NT2/D1 (cell line): Measurements from ENCODE around the gene TUBB3.

Experiments used
- DNase-seq: peaks from one replicate; pipeline ENCODE4 v3.0.0-alpha.2; 2011; ENCODE audit warnings: low read depth, low spot score
- H3K27me3 ChIP-seq: 2 replicates; pipeline ENCODE4 v1.6.0; 2011; ENCODE audit warnings: mild to moderate bottlenecking; ENCODE audit not compliant: insufficient read length, insufficient read depth
- H3K36me3 ChIP-seq: 2 replicates; pipeline ENCODE4 v1.6.1; 2011; ENCODE audit warnings: mild to moderate bottlenecking, low read length, mixed read lengths; ENCODE audit not compliant: insufficient read depth, insufficient read length
- H3K4me1 ChIP-seq: 2 replicates; pipeline ENCODE4 v1.5.1; 2011; ENCODE audit not compliant: insufficient read depth, insufficient read length
- H3K4me3 ChIP-seq: 2 replicates; pipeline ENCODE4 v1.5.1; 2011; ENCODE audit warnings: low read depth; ENCODE audit not compliant: insufficient read length
- H3K9ac ChIP-seq: 2 replicates; pipeline ENCODE4 v1.6.0; 2011; ENCODE audit warnings: low read depth; ENCODE audit not compliant: insufficient read length
- H3K9me3 ChIP-seq: 2 replicates; pipeline ENCODE4 v1.5.1; 2011; ENCODE audit warnings: mild to moderate bottlenecking, low read length; ENCODE audit not compliant: insufficient read depth
- SUZ12 ChIP-seq: IDR thresholded peaks from 2 replicates; pipeline ENCODE4 v1.6.1; 2011; ENCODE audit not compliant: insufficient read length, insufficient read depth; ENCODE audit errors: extremely low read depth
- YY1 ChIP-seq: IDR thresholded peaks from 2 replicates; pipeline ENCODE4 v1.6.1; 2011; ENCODE audit not compliant: insufficient read length, insufficient read depth
- ZNF274 ChIP-seq: IDR thresholded peaks from 2 replicates; pipeline ENCODE4 v1.6.1; 2011; ENCODE audit warnings: mild to moderate bottlenecking, low read depth, low read length

The TUBB3 gene

GRCh38 chr16:89903908-89904515 is 19.1 kb upstream of the TUBB3 start:
- Histone ChIP-seq H3K36me3 (peaks cover 79% of the 10 kb centered on the region), H3K4me1 (no peaks in the 10 kb centered on the region), H3K27me3 (no peaks in the 10 kb centered on the region), H3K9me3 (peaks cover 19% of the 10 kb centered on the region; the same call in 1 of the 2 replicates), H3K9ac (no peak overlapping the region), H3K4me3 (no peak overlapping the region)
- TF ChIP-seq ZNF274 (no peak), YY1 (no peak)
- no peak for DNase-seq

DNA sequence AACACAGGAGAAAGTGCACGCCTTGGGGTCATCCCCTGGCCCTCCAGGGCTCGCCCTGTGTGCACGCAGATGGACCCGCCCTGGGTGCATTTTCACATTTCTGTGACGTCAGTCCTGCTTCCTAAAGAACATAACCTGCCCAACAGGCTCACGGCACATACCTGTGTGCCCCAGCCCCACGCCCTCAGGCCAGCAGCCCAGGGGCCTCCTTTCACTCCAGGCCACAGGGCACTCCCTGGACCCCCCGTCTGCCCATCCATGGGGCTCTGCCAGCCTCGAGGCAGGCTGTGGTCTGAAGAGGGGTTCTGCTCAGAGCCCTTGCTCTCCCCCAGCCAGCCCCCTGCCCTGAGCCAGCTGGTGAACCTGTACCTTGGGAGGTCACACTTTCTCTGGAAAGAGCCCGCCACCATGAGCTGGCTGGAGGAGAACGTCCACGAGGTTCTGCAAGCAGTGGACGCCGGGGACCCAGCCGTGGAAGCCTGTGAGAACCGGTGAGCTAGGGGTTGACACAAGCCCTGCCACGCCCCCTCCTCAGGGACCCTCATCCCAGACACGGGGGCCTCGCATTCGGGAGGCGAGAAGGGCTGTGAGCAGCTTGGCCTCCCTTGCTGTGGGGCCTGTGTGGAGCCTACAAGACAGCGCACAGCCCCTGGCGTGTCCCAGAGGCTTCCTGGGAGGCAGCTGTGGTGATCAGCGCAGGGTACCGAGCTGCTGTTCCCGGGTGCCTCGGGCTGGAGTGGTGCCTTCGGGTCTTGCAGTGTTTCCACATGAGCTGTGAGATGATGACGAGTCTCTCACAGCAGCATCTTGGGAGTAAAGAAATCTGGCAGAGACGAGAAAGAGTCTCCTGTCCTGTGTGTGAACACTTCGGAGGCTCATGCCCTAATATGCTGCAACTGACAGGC is 18.3 kb upstream of the TUBB3 start:
- TF ChIP-seq ZNF274: no peak
- TF ChIP-seq YY1: no peak
- TF ChIP-seq SUZ12: no peak

DNA sequence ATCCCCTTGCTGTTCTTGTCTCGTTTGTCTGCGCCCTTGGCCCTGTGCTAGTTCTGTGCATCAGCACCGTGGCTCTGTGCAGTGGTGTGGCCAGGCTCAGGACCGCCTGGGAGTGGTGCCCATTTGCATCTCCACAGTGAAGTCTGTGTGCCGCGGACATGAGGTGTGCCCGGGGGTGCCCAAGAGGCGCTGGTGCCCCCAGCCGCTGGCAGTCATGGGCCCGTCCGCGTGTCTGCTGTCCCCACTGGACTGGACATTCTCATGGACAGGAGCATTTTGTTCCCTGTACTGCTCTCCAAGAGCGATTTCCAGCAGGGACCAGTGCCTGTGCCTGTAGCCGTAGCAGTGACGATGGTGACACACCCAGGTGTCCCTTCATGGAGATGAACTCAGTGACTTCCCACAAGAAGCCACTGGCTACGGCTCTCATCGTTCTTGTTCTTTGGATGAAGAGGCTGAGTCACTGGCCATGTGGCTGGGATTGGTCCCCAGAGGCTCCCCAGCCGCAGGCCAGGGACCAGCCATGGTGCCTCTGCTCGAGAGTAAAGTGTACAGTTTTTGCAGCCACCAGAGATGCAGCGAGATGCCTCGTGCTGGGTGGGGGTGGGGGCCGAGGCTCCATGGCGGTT is 17.5 kb upstream of the TUBB3 start:
- Histone ChIP-seq H3K4me3 (no peak overlapping the region), H3K27me3 (no peaks in the 10 kb centered on the region), H3K4me1 (peaks cover 4% of the 10 kb centered on the region), H3K9me3 (peaks cover 19% of the 10 kb centered on the region; the same call in 1 of the 2 replicates), H3K9ac (no peak overlapping the region), H3K36me3 (peaks cover 81% of the 10 kb centered on the region)
- TF ChIP-seq SUZ12: no peak
- TF ChIP-seq ZNF274: no peak
- no peak for TF ChIP-seq YY1
- DNase-seq: no peak

More for the DNA sequence above, 18.3 kb upstream of the TUBB3 start:
- Histone ChIP-seq H3K4me3 (no peak overlapping the region), H3K27me3 (no peaks in the 10 kb centered on the region), H3K36me3 (peaks cover 81% of the 10 kb centered on the region), H3K9me3 (peaks cover 19% of the 10 kb centered on the region; the same call in 1 of the 2 replicates), H3K4me1 (peaks cover 1% of the 10 kb centered on the region), H3K9ac (no peak overlapping the region)
- DNase-seq: no peak

- Histone ChIP-seq H3K4me1 (peaks cover 4% of the 10 kb centered on the region), H3K9me3 (peaks cover 19% of the 10 kb centered on the region; the same call in 1 of the 2 replicates), H3K4me3 (no peak overlapping the region), H3K27me3 (no peaks in the 10 kb centered on the region), H3K9ac (no peak overlapping the region), H3K36me3 (peaks cover 82% of the 10 kb centered on the region)
- TF ChIP-seq SUZ12: no peak
- no peak for TF ChIP-seq ZNF274
- DNase-seq: no peak
Measured at GRCh38 chr16:89906140-89907025, 16.8 kb upstream of the TUBB3 start.

DNA sequence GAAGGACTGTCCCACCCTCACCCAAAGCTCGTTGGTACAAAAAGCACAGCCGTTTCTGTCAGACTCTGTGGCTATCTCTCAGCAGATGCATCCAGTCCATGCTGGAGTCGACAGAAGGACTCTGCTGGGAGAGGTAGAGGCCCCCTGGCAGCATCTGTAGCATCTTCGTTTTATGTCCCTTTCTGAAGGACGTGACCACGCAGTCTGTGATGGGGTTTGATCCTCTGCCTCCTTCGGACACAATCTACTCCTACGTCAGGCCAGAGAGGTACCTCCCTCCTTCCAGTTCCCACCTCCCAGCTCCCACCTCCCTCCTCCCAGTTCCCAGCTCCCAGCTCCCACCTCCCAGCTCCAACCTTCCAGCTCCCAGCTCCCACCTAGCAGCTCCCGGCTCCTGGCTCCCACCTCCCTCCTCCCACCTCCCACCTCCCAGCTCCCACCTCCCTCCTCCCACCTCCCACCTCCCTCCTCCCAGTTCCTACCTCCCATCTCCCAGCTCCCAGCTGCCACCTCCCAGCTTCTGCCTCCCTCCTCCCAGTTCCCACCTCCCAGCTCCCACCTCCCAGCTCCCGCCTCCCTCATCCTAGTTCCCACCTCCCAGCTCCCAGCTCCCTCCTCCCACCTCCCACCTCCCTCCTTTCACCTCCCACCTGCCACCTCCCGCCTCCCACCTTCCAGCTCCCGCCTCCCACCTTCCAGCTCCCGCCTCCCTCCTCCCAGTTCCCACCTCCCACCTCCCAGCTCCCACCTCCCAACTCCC is 15.9 kb upstream of the TUBB3 start:
- H3K4me3 ChIP-seq: no peak overlapping the region
- peaks cover 5% of the 10 kb centered on the region for H3K4me1 ChIP-seq
- no peak for DNase-seq
- H3K9ac ChIP-seq: no peak overlapping the region
- no peaks in the 10 kb centered on the region for H3K27me3 ChIP-seq
- TF ChIP-seq SUZ12 (no peak), YY1 (no peak), ZNF274 (no peak)
- peaks cover 90% of the 10 kb centered on the region for H3K36me3 ChIP-seq
- H3K9me3 ChIP-seq: peaks cover 19% of the 10 kb centered on the region; the same call in 1 of the 2 replicates

GRCh38 chr16:89908236-89908635 is 14.9 kb upstream of the TUBB3 start:
- no peak for DNase-seq
- peaks cover 10% of the 10 kb centered on the region for H3K4me1 ChIP-seq
- no peak for TF ChIP-seq YY1
- no peak for TF ChIP-seq SUZ12
- no peak for TF ChIP-seq ZNF274
- H3K4me3 ChIP-seq: no peak overlapping the region
- peaks cover 19% of the 10 kb centered on the region; the same call in 1 of the 2 replicates for H3K9me3 ChIP-seq
- peaks cover 94% of the 10 kb centered on the region for H3K36me3 ChIP-seq
- H3K27me3 ChIP-seq: no peaks in the 10 kb centered on the region
- no peak overlapping the region for H3K9ac ChIP-seq
